Measurements from ENCODE around the gene ABLIM2.

The ABLIM2 gene

GRCh38 chr4:7971881-7972500 lies 186.6 kb downstream of the ABLIM2 start:
- no peak for DNase-seq

GRCh38 chr4:7971159-7971631 lies 187.4 kb downstream of the ABLIM2 start:
- no peak for DNase-seq

GRCh38 chr4:7970361-7970946 lies 188.2 kb downstream of the ABLIM2 start:
- DNase-seq, result no peak

GRCh38 chr4:7968262-7968896 lies 190.2 kb downstream of the ABLIM2 start:
- no peak for DNase-seq

- DNase-seq, result peak; percentile 27 to 79 (median 54)
Measured at GRCh38 chr4:7967501-7968261, 190.9 kb downstream of the ABLIM2 start.

- no peak for DNase-seq
Measured at GRCh38 chr4:7967063-7967440, 191.6 kb downstream of the ABLIM2 start.

- DNase-seq, result no peak
Measured at GRCh38 chr4:7966281-7967062, 192.1 kb downstream of the ABLIM2 start.

GRCh38 chr4:7964890-7965662 lies 193.5 kb downstream of the ABLIM2 start:
- DNase-seq, result peak; percentile 8 to 58 (median 44)

GRCh38 chr4:7964459-7964858 lies 194.2 kb downstream of the ABLIM2 start:
- no peak for DNase-seq

GRCh38 chr4:7963691-7964090 lies 194.9 kb downstream of the ABLIM2 start:
- no peak for DNase-seq

GRCh38 chr4:7962609-7963508 lies 195.8 kb downstream of the ABLIM2 start:
- no peak for DNase-seq

- DNase-seq, result peak; percentile 6 to 57 (median 26)
Measured at GRCh38 chr4:7960790-7961655, 197.6 kb downstream of the ABLIM2 start.

- peak in 1 of 4 experiments; percentile 14 for DNase-seq
Measured at GRCh38 chr4:7960017-7960789, 198.4 kb downstream of the ABLIM2 start.

GRCh38 chr4:7959078-7959477 lies 199.5 kb downstream of the ABLIM2 start:
- DNase-seq, result no peak

- no peak for DNase-seq
Measured at GRCh38 chr4:7956934-7957656, 201.5 kb downstream of the ABLIM2 start.

GRCh38 chr4:7956270-7956808 lies 202.3 kb downstream of the ABLIM2 start:
- DNase-seq, result no peak

- DNase-seq, result no peak
Measured at GRCh38 chr4:7955393-7955792, 203.2 kb downstream of the ABLIM2 start.

- no peak for DNase-seq
Measured at GRCh38 chr4:7952615-7953014, 206.0 kb downstream of the ABLIM2 start.
